ENCODE measurements around the gene RPL7A. TPM values are rescaled to one million over a fixed set of nuclear protein-coding genes. Genes with fewer than 3 reads are reported as not detected.

RPL7A gene

Small RNA genes within 50 kb of the gene (small RNA-seq; reads per million reads assigned to genes)
- gene RF00019 (ENCODE audit: insufficient read depth) (not detected), gene SNORD24 (ENCODE audit: insufficient read depth) (not detected), gene SNORD36A (ENCODE audit: insufficient read depth) (not detected), gene SNORD36B (ENCODE audit: insufficient read depth) (not detected), gene SNORD36C (ENCODE audit: insufficient read depth) (not detected)
